ENCODE measurements around the gene PTPRN2. TPM values are rescaled to one million over a fixed set of nuclear protein-coding genes. Genes with fewer than 3 reads are reported as not detected.

The PTPRN2 gene
- total and polyA plus RNA-seq, 2 donors from 2014 or later = 4.8 to 6.2 TPM

DNA sequence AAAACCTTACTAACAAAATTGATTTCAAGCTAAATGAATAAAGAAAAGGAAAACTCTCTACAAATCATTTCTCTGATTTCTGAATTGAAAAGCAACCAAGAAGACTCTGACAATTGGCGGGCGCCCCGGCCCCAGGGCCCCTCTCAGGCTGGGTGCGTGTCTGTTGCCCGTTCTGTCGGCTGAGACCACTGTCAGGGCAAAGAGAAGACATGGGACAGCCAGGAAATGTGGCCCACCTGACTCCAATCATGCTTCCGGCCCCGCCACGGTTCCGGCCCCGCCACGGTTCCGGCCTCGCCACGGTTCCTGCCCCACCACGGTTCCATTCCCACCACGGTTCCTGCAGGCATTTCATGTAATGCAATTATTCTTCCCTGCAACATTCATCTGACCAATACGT, 115.9 kb downstream of the PTPRN2 start:
- Histone ChIP-seq H3K4me3 (ENCODE audit: low read length in 3 of 3) (no peak overlapping the region), H3K36me3 (ENCODE audit: control insufficient read depth in 2 of 3, insufficient read depth in 3 of 3, low read length in 3 of 3) (no peaks in the 10 kb centered on the region), H3K27me3 (ENCODE audit: control insufficient read depth, insufficient read depth, low read length) (no peaks in the 10 kb centered on the region), H3K9ac (ENCODE audit: low read length in 3 of 3) (no peak overlapping the region), H3K9me3 (ENCODE audit: control insufficient read depth in 2 of 3, insufficient read depth in 1 of 3, low read length in 3 of 3) (no peaks in the 10 kb centered on the region), H3K27ac (ENCODE audit: low read depth in 2 of 2, low read length in 2 of 2) (no peak overlapping the region), H3K4me1 (ENCODE audit: control insufficient read depth in 2 of 3, insufficient read depth in 2 of 3, low read depth in 1 of 3, low read length in 3 of 3) (no peaks in the 10 kb centered on the region)
- intact Hi-C loops (cut with DNase I) = no loop called here
- peak in 1 of 5 donors; percentile 54 for DNase-seq
- TF ChIP-seq, protein P1, sequence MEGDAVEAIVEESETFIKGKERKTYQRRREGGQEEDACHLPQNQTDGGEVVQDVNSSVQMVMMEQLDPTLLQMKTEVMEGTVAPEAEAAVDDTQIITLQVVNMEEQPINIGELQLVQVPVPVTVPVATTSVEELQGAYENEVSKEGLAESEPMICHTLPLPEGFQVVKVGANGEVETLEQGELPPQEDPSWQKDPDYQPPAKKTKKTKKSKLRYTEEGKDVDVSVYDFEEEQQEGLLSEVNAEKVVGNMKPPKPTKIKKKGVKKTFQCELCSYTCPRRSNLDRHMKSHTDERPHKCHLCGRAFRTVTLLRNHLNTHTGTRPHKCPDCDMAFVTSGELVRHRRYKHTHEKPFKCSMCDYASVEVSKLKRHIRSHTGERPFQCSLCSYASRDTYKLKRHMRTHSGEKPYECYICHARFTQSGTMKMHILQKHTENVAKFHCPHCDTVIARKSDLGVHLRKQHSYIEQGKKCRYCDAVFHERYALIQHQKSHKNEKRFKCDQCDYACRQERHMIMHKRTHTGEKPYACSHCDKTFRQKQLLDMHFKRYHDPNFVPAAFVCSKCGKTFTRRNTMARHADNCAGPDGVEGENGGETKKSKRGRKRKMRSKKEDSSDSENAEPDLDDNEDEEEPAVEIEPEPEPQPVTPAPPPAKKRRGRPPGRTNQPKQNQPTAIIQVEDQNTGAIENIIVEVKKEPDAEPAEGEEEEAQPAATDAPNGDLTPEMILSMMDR (IDR thresholded peaks at IDR 0.05; ENCODE audit: borderline replicate concordance, extremely low read depth, insufficient read depth) = no peak
- FAIRE-seq = no peak

DNA sequence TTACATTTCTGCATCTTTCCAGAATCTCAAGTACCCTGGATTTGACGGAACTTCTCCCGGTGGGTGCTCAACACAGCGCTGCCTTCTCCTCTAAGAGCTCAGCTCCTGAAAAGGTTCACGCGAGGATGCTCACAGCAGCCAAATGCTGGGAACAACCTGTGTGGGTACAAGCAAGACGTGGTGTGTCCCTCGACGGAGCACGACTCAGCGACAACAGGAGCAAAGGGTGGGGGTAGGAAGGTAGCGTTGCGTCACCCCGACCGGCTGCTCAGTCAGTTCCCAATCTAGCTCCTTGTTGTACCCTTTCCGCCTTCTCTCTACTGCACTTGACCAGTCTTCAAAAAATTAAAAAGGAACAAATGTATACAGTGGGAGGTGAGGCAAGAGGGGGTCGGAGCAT, 117.3 kb downstream of the PTPRN2 start:
- no peak for DNase-seq
- no peak for FAIRE-seq
- TF ChIP-seq, protein P1 (IDR thresholded peaks at IDR 0.05; ENCODE audit: borderline replicate concordance, extremely low read depth, insufficient read depth) = no peak
- H3K27me3 ChIP-seq (ENCODE audit: control insufficient read depth, insufficient read depth, low read length) = no peaks in the 10 kb centered on the region
- no peak overlapping the region for H3K27ac ChIP-seq (ENCODE audit: low read depth in 2 of 2, low read length in 2 of 2)
- H3K4me3 ChIP-seq (ENCODE audit: low read length in 3 of 3) = no peak overlapping the region
- intact Hi-C loops (cut with DNase I) = no loop called here
- H3K9ac ChIP-seq (ENCODE audit: low read length in 3 of 3) = no peak overlapping the region
- no peaks in the 10 kb centered on the region for H3K36me3 ChIP-seq (ENCODE audit: control insufficient read depth in 2 of 3, insufficient read depth in 3 of 3, low read length in 3 of 3)
- H3K4me1 ChIP-seq (ENCODE audit: control insufficient read depth in 2 of 3, insufficient read depth in 2 of 3, low read depth in 1 of 3, low read length in 3 of 3) = no peaks in the 10 kb centered on the region
- H3K9me3 ChIP-seq (ENCODE audit: control insufficient read depth in 2 of 3, insufficient read depth in 1 of 3, low read length in 3 of 3) = no peaks in the 10 kb centered on the region

DNA sequence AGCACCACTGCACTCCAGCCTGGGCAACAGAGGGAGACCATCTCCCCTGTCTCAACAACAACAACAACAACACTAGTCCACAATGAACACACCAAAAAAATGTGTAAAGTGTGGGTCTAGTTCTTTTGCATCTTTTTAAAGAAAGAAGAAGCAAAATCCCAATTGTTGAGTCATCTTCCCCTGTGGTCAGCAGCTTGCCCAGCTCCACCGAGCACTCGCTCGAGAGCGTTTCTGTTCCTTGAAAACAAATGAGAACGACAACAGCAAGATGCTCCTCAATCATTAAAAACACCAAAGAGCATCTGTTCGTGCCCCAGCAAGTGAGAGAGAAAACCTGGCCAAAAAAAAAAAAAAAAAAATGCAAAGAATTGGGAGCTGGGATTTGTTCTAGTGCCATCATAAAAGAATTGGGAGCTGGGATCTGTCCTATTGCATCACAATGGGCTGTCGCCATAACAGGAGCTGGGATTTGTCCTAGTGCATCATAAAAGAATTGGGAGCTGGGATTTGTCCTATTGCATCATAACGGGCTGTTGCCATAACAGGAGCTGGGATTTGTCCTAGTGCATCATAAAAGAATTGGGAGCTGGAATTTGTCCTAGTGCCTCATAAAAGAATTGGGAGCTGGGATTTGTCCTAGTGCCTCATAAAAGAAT, 118.1 kb downstream of the PTPRN2 start:
- FAIRE-seq (no peak), DNase-seq (no peak)
- H3K9ac ChIP-seq (ENCODE audit: low read length in 3 of 3) = no peak overlapping the region
- no peaks in the 10 kb centered on the region for H3K36me3 ChIP-seq (ENCODE audit: control insufficient read depth in 2 of 3, insufficient read depth in 3 of 3, low read length in 3 of 3)
- H3K27me3 ChIP-seq (ENCODE audit: control insufficient read depth, insufficient read depth, low read length) = no peaks in the 10 kb centered on the region
- no peaks in the 10 kb centered on the region for H3K9me3 ChIP-seq (ENCODE audit: control insufficient read depth in 2 of 3, insufficient read depth in 1 of 3, low read length in 3 of 3)
- no peak overlapping the region for H3K4me3 ChIP-seq (ENCODE audit: low read length in 3 of 3)
- intact Hi-C loops (cut with DNase I) = no loop called here
- TF ChIP-seq, protein P1 (IDR thresholded peaks at IDR 0.05; ENCODE audit: borderline replicate concordance, extremely low read depth, insufficient read depth) = no peak
- H3K27ac ChIP-seq (ENCODE audit: low read depth in 2 of 2, low read length in 2 of 2) = no peak overlapping the region
- H3K4me1 ChIP-seq (ENCODE audit: control insufficient read depth in 2 of 3, insufficient read depth in 2 of 3, low read depth in 1 of 3, low read length in 3 of 3) = no peaks in the 10 kb centered on the region

All from kidney (tissue), 14 donors.